OCI-LY3 (cell line): Measurements from ENCODE around the gene PIGS.

Experiments
- H2AFZ ChIP-seq: fragments of 200-600, 300-600 bp; shearing (Covaris generic); 2 replicates; pipeline ENCODE4 v1.6.0; 2014; ENCODE audit warnings: antibody characterized with exemption, low read depth, low read length
- H3K27ac ChIP-seq: fragments of 200-600, 300-600 bp; sonication (generic); 2 replicates; pipeline ENCODE4 v1.5.1; 2014; ENCODE audit warnings: mild to moderate bottlenecking, low read length, moderate library complexity, mixed read lengths
- H3K27me3 ChIP-seq: fragments of 200-600, 300-600 bp; sonication (generic); 2 replicates; pipeline ENCODE4 v1.6.1; 2014; ENCODE audit warnings: low read depth, low read length, mixed read lengths
- H3K36me3 ChIP-seq: fragments of 200-600, 300-600 bp; sonication (generic); replicated peaks from 2 replicates; pipeline ENCODE3; 2014; ENCODE audit warnings: low read depth, low read length, mixed read lengths
- H3K4me1 ChIP-seq: fragments of 300-600, 200-600 bp; sonication (generic); 2 replicates; pipeline ENCODE4 v1.6.1; 2014; ENCODE audit warnings: low read length, mixed read lengths
- H3K4me2 ChIP-seq: fragments of 200-600, 300-600 bp; sonication (generic); 2 replicates; pipeline ENCODE4 v1.6.1; 2014; ENCODE audit warnings: low read length, mixed read lengths
- H3K4me3 ChIP-seq: fragments of 300-600, 200-600 bp; sonication (generic); 2 replicates; pipeline ENCODE4 v1.5.1; 2014; ENCODE audit warnings: antibody characterized with exemption, mild to moderate bottlenecking, low read length, moderate library complexity
- H3K79me2 ChIP-seq: fragments of 300-600, 200-600 bp; shearing (Covaris generic); 2 replicates; pipeline ENCODE4 v1.6.1; 2014; ENCODE audit warnings: mild to moderate bottlenecking, low read length, mixed read lengths
- H3K9ac ChIP-seq: fragments of 300-600, 200-600 bp; shearing (Covaris generic); 2 replicates; pipeline ENCODE4 v1.6.0; 2014; ENCODE audit warnings: mild to moderate bottlenecking, low read length, moderate library complexity
- H3K9me3 ChIP-seq: fragments of 200-600, 300-600 bp; shearing (Covaris generic); 2 replicates; pipeline ENCODE4 v1.6.1; 2014; ENCODE audit warnings: low read length, mixed read lengths; ENCODE audit not compliant: insufficient read depth
- H4K20me1 ChIP-seq: fragments of 200-600, 300-600 bp; sonication (generic); 2 replicates; pipeline ENCODE4 v1.6.1; 2016; ENCODE audit warnings: low read length, mixed read lengths; ENCODE audit not compliant: insufficient read depth
- CTCF ChIP-seq: fragments of 200-600, 300-600 bp; sonication (generic); IDR thresholded peaks from 2 replicates; pipeline ENCODE4 v1.5.1; 2014; ENCODE audit warnings: antibody characterized with exemption, low read length, low read depth
- EZH2phosphoT487 ChIP-seq: fragments of 200-600 bp; shearing (Covaris generic); IDR thresholded peaks from 2 replicates; pipeline ENCODE4 v1.6.1; 2018; ENCODE audit warnings: antibody characterized with exemption, mixed run types, low read depth

PIGS gene

GRCh38 chr17:28506763-28507487 lies 64.4 kb downstream of the PIGS start:
- H3K9me3 ChIP-seq, result no peaks in the 10 kb centered on the region
- 0 out of 2 replicates have a peak, but pooled peaks cover 4% of the 10 kb centered on the region for H3K27me3 ChIP-seq
- TF ChIP-seq CTCF (no peak), EZH2phosphoT487 (no peak)
- no peak overlapping the region for H3K27ac ChIP-seq
- no peaks in the 10 kb centered on the region for H4K20me1 ChIP-seq
- H3K4me1 ChIP-seq, result peaks cover 24% of the 10 kb centered on the region
- H2AFZ ChIP-seq, result peak overlapping the region; percentile 59; the same call in 1 of the 2 replicates
- H3K4me2 ChIP-seq, result peak overlapping the region; percentile 16; the same call in 1 of the 2 replicates
- H3K9ac ChIP-seq, result no peak overlapping the region
- H3K4me3 ChIP-seq, result no peak overlapping the region
- no peaks in the 10 kb centered on the region for H3K36me3 ChIP-seq
- H3K79me2 ChIP-seq, result no peaks in the 10 kb centered on the region

- no peaks in the 10 kb centered on the region for H4K20me1 ChIP-seq
- H3K27me3 ChIP-seq, result 0 out of 2 replicates have a peak, but pooled peaks cover 4% of the 10 kb centered on the region
- H2AFZ ChIP-seq, result peak within 1 kb of the TSS; percentile 59; the same call in 1 of the 2 replicates
- no peaks in the 10 kb centered on the region for H3K9me3 ChIP-seq
- peaks cover 31% of the 10 kb centered on the region for H3K4me1 ChIP-seq
- no peak within 1 kb of the TSS for H3K4me3 ChIP-seq
- no peaks in the 10 kb centered on the region for H3K79me2 ChIP-seq
- TF ChIP-seq CTCF (no peak), EZH2phosphoT487 (no peak)
- peak within 1 kb of the TSS; percentile 16; the same call in 1 of the 2 replicates for H3K4me2 ChIP-seq
- H3K9ac ChIP-seq, result no peak within 1 kb of the TSS
- H3K36me3 ChIP-seq, result no peaks in the 10 kb centered on the region
- H3K27ac ChIP-seq, result no peak within 1 kb of the TSS
These were observed 65.2 kb downstream of the PIGS start, which contains the start of gene FOXN1 for GRCh38 chr17:28505986-28506665. FOXN1 (plus strand) TSS chr17:28506348; CDS start chr17:28523970, 17,622 bp downstream.

- no peak overlapping the region for H3K4me3 ChIP-seq
- H3K4me1 ChIP-seq, result peaks cover 58% of the 10 kb centered on the region
- no peaks in the 10 kb centered on the region for H3K79me2 ChIP-seq
- H3K27ac ChIP-seq, result no peak overlapping the region
- H3K27me3 ChIP-seq, result 0 out of 2 replicates have a peak, but pooled peaks cover 1% of the 10 kb centered on the region
- no peaks in the 10 kb centered on the region for H3K9me3 ChIP-seq
- no peak overlapping the region for H3K9ac ChIP-seq
- H2AFZ ChIP-seq, result no peak overlapping the region
- no peaks in the 10 kb centered on the region for H3K36me3 ChIP-seq
- no peaks in the 10 kb centered on the region for H4K20me1 ChIP-seq
- TF ChIP-seq CTCF, result no peak
- TF ChIP-seq EZH2phosphoT487, result no peak
- no peak overlapping the region for H3K4me2 ChIP-seq
These were observed 67.9 kb downstream of the PIGS start for GRCh38 chr17:28503420-28503819.
